HepG2 (cell line): Measurements from ENCODE around the gene COL26A1. TPM values are rescaled to one million over a fixed set of nuclear protein-coding genes. Genes with fewer than 3 reads are reported as not detected.
A peak's percentile ranks its signal among the peaks of the same experiment; 100 is the strongest.
"Not testable (repeated sequence)": the region's sequence is repeated elsewhere in the genome, so short reads cannot be mapped to it uniquely, and the experiment has no call there.

Source experiments
- ATAC-seq: fragments of 200-7000 bp; cut with Tn5 transposase; 3 replicates; pipeline ENCODE4 v1.9.1; 2020; ENCODE audit warnings: mild to moderate bottlenecking, moderate library complexity
- BruUV-seq: library from RNA; stranded (reverse); fragments of 400-500 nt; replicated peaks from 2 replicates; lab custom pipeline; 2021; lab: Mats Ljungman, UMichigan
- CTCF ChIA-PET: fragments of 300-600 bp; formaldehyde crosslinking; extraction: SDS; loops from one replicate; lab custom pipeline; 2021; ENCODE audit warnings: low total read pairs, inconsistent platforms, low intra/inter-chr PET ratio; lab: Yijun Ruan, JAX
- POLR2A ChIA-PET: fragments of 350-600 bp; sonication (Branson Sonifier 250); formaldehyde crosslinking; loops from one replicate; lab custom pipeline; 2020; ENCODE audit warnings: antibody characterized with exemption, inconsistent platforms; lab: Yijun Ruan, JAX
- DNase-seq: peaks from one replicate; pipeline ENCODE4 v3.0.0-alpha.2; 2015; ENCODE audit warnings: low spot score
- FAIRE-seq: peaks from 3 replicates; lab custom pipeline; 2011; peaks lifted over from hg19 to GRCh38; lab: Jason Lieb, UNC
- H2AFZ ChIP-seq: one replicate; pipeline ENCODE4 v1.6.1; 2011; ENCODE audit warnings: low read length, inconsistent platforms
- H3K27ac ChIP-seq: fragments of 300-600 bp; 3 replicates; pipeline ENCODE4 v1.8.0; 2011; ENCODE audit warnings: mixed run types, mild to moderate bottlenecking, mixed read lengths, low read length, inconsistent platforms; ENCODE audit not compliant: insufficient read depth; ENCODE audit errors: extremely low read length
- H3K27me3 ChIP-seq, 2 experiments: fragments of 200-600 bp in 1 of 2; 2 replicates in 1 of 2; 3 replicates in 1 of 2; pipeline versions ENCODE4 v1.6.0 to v1.8.0; 2011; ENCODE audit warnings: low read length in 2 of 2, mild to moderate bottlenecking in 2 of 2, moderate library complexity in 2 of 2, inconsistent platforms in 1 of 2; ENCODE audit not compliant: insufficient read depth in 2 of 2, control insufficient read depth in 1 of 2
- H3K36me3 ChIP-seq, 2 experiments: fragments of 200-600 bp in 1 of 2; replicated peaks in 1 of 2; 2 replicates in 1 of 2; 3 replicates in 1 of 2; pipeline versions ENCODE4 v1.5.1 to v1.8.0; 2011; ENCODE audit warnings: low read length in 2 of 2, inconsistent platforms in 1 of 2; ENCODE audit not compliant: insufficient read depth in 2 of 2, control insufficient read depth in 1 of 2
- H3K4me1 ChIP-seq: 2 replicates; pipeline ENCODE4 v1.5.1; 2012; ENCODE audit warnings: low read length, inconsistent platforms; ENCODE audit not compliant: insufficient read depth
- H3K4me2 ChIP-seq: 2 replicates; pipeline ENCODE4 v1.6.0; 2011; ENCODE audit warnings: low read depth, low read length, inconsistent platforms
- H3K4me3 ChIP-seq, 3 experiments: fragments of 200-600 bp in 1 of 3; sonication (generic), shearing (Covaris generic) in 1 of 3; replicated peaks in 1 of 3; 2 replicates each; pipeline ENCODE4 v1.5.1; 2011 to 2016; ENCODE audit warnings: low read length in 3 of 3, inconsistent platforms in 2 of 3, low read depth in 2 of 3, mild to moderate bottlenecking in 2 of 3, control low read depth in 1 of 3, mixed read lengths in 1 of 3; ENCODE audit not compliant: insufficient read depth in 1 of 3
- H3K79me2 ChIP-seq: one replicate; pipeline ENCODE4 v1.6.1; 2011; ENCODE audit warnings: low read length, inconsistent platforms; ENCODE audit not compliant: insufficient read depth
- H3K9ac ChIP-seq: 2 replicates; pipeline ENCODE4 v1.6.0; 2011; ENCODE audit warnings: mild to moderate bottlenecking, low read depth, low read length, inconsistent platforms; ENCODE audit not compliant: insufficient read depth
- H3K9me3 ChIP-seq: 2 replicates; pipeline ENCODE4 v1.5.1; 2012; ENCODE audit warnings: mild to moderate bottlenecking, low read length
- H4K20me1 ChIP-seq: 2 replicates; pipeline ENCODE4 v1.6.0; 2011; ENCODE audit warnings: inconsistent platforms, mild to moderate bottlenecking, low read length, moderate library complexity; ENCODE audit not compliant: insufficient read depth
- NFYB ChIP-seq: sonication (generic); formaldehyde crosslinking; IDR thresholded peaks from 2 replicates; pipeline ENCODE4 v1.4.0; 2020; ENCODE audit warnings: missing genetic modification reagents
- NFYC ChIP-seq: IDR thresholded peaks from 2 replicates; pipeline ENCODE4 v1.6.1; 2016; ENCODE audit warnings: missing genetic modification reagents, missing compliant biosample characterization
- POLR2A ChIP-seq, 2 experiments: IDR thresholded peaks; 2 replicates each; pipeline ENCODE4 v1.6.1; 2011; ENCODE audit warnings: low read depth in 2 of 2, low read length in 2 of 2, mild to moderate bottlenecking in 1 of 2, moderate library complexity in 1 of 2; ENCODE audit not compliant: insufficient read depth in 1 of 2
- ZMYM4 ChIP-seq: sonication (generic); formaldehyde crosslinking; IDR thresholded peaks from 2 replicates; pipeline ENCODE4 v1.8.1; 2023; ENCODE audit warnings: mild to moderate bottlenecking, missing genetic modification reagents
- ZSCAN5A ChIP-seq: sonication (generic); formaldehyde crosslinking; IDR thresholded peaks from 2 replicates; pipeline ENCODE4 v1.8.0; 2022; ENCODE audit warnings: mild to moderate bottlenecking, missing genetic modification reagents, borderline replicate concordance
- WGBS: methylation state at CpG from one replicate; pipeline ENCODE4 v1.1.6; 2017; ENCODE audit warnings: low lambda C conversion rate; 5-methylcytosine and 5-hydroxymethylcytosine counted together
- in situ Hi-C: cut with HindIII; loops from 2 replicates; pipeline ENCODE4 v1.10.0; 2017; ENCODE audit warnings: low pct_unique_long_range_greater_than_20kb; ENCODE audit not compliant: extremely low pct_ligation_motif_present
- intact Hi-C: fragments of 100-400 bp; cut with micrococcal nuclease; formaldehyde crosslinking; loops from one replicate; pipeline ENCODE4 v1.10.0; 2022; ENCODE audit not compliant: unreplicated experiment
- polyA plus RNA-seq, 8 experiments: library from polyadenylated mRNA; depleted of rRNA in 3 of 8; stranded (reverse) in 7 of 8; unstranded in 1 of 8; fragments of >200 nt; fragmentation: Illumina TruSeq in 4 of 8; extraction: Trizol in 4 of 8; gene quantifications; 2 replicates each; pipeline versions ENCODE4 v1.2.1 to v1.2.3, GENCODE V29; 2011 to 2016; ENCODE audit warnings: low read depth in 4 of 8, missing spikeins in 1 of 8, mixed read lengths in 1 of 8; ENCODE audit not compliant: insufficient read depth in 1 of 8
- total RNA-seq, 5 experiments: library from RNA; depleted of rRNA; stranded (reverse); fragments of >200 nt; fragmentation: Illumina TruSeq; extraction: Trizol; gene quantifications; 2 replicates each; pipeline ENCODE4 v1.2.3, GENCODE V29; 2016; ENCODE audit warnings: low read depth in 1 of 5
- TF ChIP-seq, protein P1 (sequence below): sonication (generic); formaldehyde crosslinking; IDR thresholded peaks from 2 replicates; pipeline ENCODE4 v1.4.0; 2020; ENCODE audit warnings: missing genetic modification reagents, mild to moderate bottlenecking, borderline replicate concordance

The COL26A1 gene
- total and polyA plus RNA-seq, 2 of the 13 experiments (the other 11 are each of a cell fraction or from before 2014, with no cell fraction given): 7.8 to 9.2 TPM

GRCh38 chr7:101349300-101349699 lies 13.4 kb upstream of the COL26A1 start:
- H3K9me3 ChIP-seq, intact Hi-C loops, POLR2A ChIA-PET, BruUV-seq, CTCF ChIA-PET, FAIRE-seq, H3K36me3 ChIP-seq, H3K9ac ChIP-seq, H3K79me2 ChIP-seq, ATAC-seq, H4K20me1 ChIP-seq, H3K27me3 ChIP-seq, H3K27ac ChIP-seq, DNase-seq, H2AFZ ChIP-seq, in situ Hi-C loops, H3K4me3 ChIP-seq: not testable (repeated sequence)
- Histone ChIP-seq H3K4me2 (0 out of 2 replicates have a peak overlapping the region, but pooled peaks have one; percentile 18), H3K4me1 (peaks cover 20% of the 10 kb centered on the region)
- TF ChIP-seq NFYB (CRISPR knock-in tag): peak; percentile 76
- TF ChIP-seq POLR2A (IDR thresholded peaks at IDR 0.05; ENCODE audit: insufficient read depth in 1 of 2, low read depth in 2 of 2, low read length in 2 of 2): peak; percentile 37 to 54; a peak in 2 of 4 replicates
- TF ChIP-seq ZMYM4 (CRISPR knock-in tag): 0 out of 2 replicates have a peak, but pooled peaks have one; percentile 30
- peak; percentile 66; the same call in 1 of the 2 replicates for TF ChIP-seq NFYC (CRISPR knock-in tag)
- 72% methylated on average over 12 of the region's 12 CpGs for WGBS

GRCh38 chr7:101352920-101353308 lies 9.8 kb upstream of the COL26A1 start:
- ChIA-PET POLR2A (interaction anchor here (1.0 kb wide), 1 partner anchor 31 kb away, joined by 4 read pairs; the partner anchor contains the start of gene IFT22), CTCF (no interaction called here)
- Histone ChIP-seq H3K79me2 (no peaks in the 10 kb centered on the region), H3K27me3 (no peaks in the 10 kb centered on the region), H3K36me3 (no peaks in the 10 kb centered on the region), H3K27ac (no peak overlapping the region), H3K9ac (no peak overlapping the region), H2AFZ (no peak overlapping the region), H3K4me1 (peaks cover 32% of the 10 kb centered on the region), H4K20me1 (no peaks in the 10 kb centered on the region), H3K4me2 (no peak overlapping the region), H3K9me3 (no peaks in the 10 kb centered on the region), H3K4me3 (no peak overlapping the region)
- BruUV-seq: no TSS peak
- DNase-seq (no peak), FAIRE-seq (no peak), ATAC-seq (no peak)
- in situ Hi-C loops: no loop called here
- TF ChIP-seq ZSCAN5A (CRISPR knock-in tag): no peak
- TF ChIP-seq, protein P1, sequence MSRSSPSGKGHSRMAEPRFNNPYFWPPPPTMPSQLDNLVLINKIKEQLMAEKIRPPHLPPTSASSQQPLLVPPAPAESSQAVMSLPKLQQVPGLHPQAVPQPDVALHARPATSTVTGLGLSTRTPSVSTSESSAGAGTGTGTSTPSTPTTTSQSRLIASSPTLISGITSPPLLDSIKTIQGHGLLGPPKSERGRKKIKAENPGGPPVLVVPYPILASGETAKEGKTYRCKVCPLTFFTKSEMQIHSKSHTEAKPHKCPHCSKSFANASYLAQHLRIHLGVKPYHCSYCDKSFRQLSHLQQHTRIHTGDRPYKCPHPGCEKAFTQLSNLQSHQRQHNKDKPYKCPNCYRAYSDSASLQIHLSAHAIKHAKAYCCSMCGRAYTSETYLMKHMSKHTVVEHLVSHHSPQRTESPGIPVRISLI (CRISPR knock-in tag): 0 out of 2 replicates have a peak, but pooled peaks have one; percentile 3
- 50% methylated on average over 2 of the region's 2 CpGs for WGBS
- intact Hi-C loops: no loop called here
